ENCODE data around the gene TSC2. TPM values are rescaled to one million over a fixed set of nuclear protein-coding genes. Genes with fewer than 3 reads are reported as not detected.

The TSC2 gene
- total RNA-seq, 1 experiment from 2014 or later: 166 TPM

DNA sequence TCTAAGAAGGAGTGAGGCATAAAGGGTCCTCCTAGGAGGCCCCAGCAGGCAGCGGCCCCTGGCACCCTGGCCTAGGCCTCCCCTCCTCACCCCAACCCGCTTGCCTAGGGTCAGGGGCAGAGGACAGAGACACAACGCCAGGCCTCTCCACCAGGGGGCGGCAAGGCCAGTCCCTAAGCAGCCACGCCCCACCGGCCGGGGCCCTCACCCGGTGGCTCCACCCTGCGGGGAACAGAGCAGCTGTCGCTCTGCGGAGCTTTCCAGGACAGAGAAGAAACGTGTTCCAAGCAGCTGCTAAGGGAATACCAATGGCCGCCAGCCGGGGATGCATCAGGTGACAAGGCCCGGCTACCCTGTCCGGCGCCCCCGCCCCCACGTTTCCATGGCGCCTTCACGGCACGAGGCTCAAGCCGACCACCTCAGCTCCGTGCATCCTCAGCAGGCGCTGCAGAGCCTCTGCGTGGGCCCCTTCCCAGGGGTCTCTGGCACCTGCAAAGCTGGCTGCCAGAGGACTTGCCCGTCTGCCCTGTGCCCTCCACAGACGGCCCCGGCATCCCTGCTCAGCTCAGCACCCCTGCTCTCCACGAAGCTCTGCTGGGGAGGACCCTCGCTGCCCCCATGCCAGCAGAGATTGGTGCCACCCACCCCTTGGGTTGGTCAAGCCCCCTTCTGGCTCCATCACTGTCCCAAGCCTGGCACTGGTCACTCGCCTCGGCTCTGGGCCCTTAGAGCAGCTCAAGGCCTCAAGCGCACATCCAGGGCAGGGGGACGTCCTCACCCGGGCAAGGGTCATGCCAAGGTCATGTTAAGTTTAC is 43.8 kb upstream of the TSC2 start:
- Histone ChIP-seq H3F3A (ENCODE audit: insufficient read depth, low read depth) (peaks cover 14% of the 10 kb centered on the region; the same call in 1 of the 2 replicates), H3K27me3 (ENCODE audit: insufficient read depth, low read depth) (no peaks in the 10 kb centered on the region), H3K36me3 (ENCODE audit: low read depth) (0 out of 2 replicates have a peak, but pooled peaks cover 5% of the 10 kb centered on the region), H2AFZ (no peak overlapping the region), H3K4me3 (no peak overlapping the region), H3K4me1 (replicated peaks; ENCODE audit: insufficient read depth) (peaks cover 13% of the 10 kb centered on the region), H4K20me1 (ENCODE audit: insufficient read depth) (peaks cover 52% of the 10 kb centered on the region), H3K4me2 (no peak overlapping the region), H3K9me2 (ENCODE audit: insufficient read depth) (no peaks in the 10 kb centered on the region), H3K9me3 (ENCODE audit: insufficient read depth, low read depth) (no peaks in the 10 kb centered on the region), H3K27ac (no peak overlapping the region), H3K79me2 (ENCODE audit: low read depth) (peaks cover 57% of the 10 kb centered on the region)
- intact Hi-C loops (cut with micrococcal nuclease; ENCODE audit: unreplicated experiment): loop anchor here (10.0 kb wide), 1 partner anchor 251 kb away; the partner anchor contains the start of gene ECI1
- BruUV-seq (replicated peaks): no TSS peak
- CTCF ChIA-PET: interaction anchor here (0.6 to 1.4 kb wide), 3 partner anchors 103 to 151 kb away, joined by 3 to 9 read pairs (median 4); partner anchors contain the start of gene TRAF7
- POLR2A ChIA-PET (ENCODE audit: unreplicated experiment): interaction anchor here (0.6 kb wide), 2 partner anchors 136 to 151 kb away, joined by 4 to 12 read pairs; partner anchors contain the start of gene TRAF7
- TF ChIP-seq, protein P1, sequence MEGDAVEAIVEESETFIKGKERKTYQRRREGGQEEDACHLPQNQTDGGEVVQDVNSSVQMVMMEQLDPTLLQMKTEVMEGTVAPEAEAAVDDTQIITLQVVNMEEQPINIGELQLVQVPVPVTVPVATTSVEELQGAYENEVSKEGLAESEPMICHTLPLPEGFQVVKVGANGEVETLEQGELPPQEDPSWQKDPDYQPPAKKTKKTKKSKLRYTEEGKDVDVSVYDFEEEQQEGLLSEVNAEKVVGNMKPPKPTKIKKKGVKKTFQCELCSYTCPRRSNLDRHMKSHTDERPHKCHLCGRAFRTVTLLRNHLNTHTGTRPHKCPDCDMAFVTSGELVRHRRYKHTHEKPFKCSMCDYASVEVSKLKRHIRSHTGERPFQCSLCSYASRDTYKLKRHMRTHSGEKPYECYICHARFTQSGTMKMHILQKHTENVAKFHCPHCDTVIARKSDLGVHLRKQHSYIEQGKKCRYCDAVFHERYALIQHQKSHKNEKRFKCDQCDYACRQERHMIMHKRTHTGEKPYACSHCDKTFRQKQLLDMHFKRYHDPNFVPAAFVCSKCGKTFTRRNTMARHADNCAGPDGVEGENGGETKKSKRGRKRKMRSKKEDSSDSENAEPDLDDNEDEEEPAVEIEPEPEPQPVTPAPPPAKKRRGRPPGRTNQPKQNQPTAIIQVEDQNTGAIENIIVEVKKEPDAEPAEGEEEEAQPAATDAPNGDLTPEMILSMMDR (conservative IDR thresholded peaks at IDR 0.05): peak; percentile 85
- no peak for TF ChIP-seq EZH2 (IDR thresholded peaks at IDR 0.05; ENCODE audit: low read depth)
- peak; percentile 56 to 82 for DNase-seq

DNA sequence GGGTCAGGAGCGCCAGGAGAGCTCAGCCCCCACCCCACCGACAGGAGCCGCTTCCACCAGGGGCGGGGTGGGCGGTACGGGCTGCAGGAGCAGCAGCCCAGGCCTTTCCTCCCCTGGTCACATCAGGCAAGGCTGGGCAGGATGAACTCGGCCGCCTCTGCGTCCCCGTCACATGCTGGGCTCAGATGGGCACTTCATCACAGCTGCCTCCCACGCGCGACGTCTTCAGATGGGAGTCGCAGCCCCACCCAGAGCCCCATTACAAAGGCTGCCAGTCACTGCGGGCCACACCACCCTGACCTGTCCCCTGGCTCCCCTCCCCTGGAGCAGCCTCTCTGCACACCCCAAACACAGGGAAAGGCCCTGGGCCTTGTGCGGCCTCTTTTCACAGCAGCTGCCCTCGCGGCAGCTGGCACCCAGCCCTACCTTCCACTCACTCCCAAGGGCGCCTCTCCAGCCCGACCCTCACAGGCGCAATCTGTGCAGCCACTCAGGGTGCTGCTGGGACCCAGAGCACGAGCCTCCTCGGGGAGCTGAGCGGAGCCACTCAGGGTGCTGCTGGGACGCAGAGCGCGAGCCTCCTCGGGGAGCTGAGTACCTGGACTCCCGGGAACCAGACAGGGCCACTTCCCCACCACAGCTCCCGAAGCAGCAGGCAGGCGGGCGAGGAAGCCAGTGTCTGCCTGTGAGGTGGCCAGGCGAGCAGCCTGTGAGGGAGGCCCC is 42.8 kb upstream of the TSC2 start:
- Histone ChIP-seq H3K4me3 (no peak overlapping the region), H3K27ac (no peak overlapping the region), H3K4me2 (no peak overlapping the region), H3K36me3 (ENCODE audit: low read depth) (0 out of 2 replicates have a peak, but pooled peaks cover 5% of the 10 kb centered on the region), H4K20me1 (ENCODE audit: insufficient read depth) (peaks cover 51% of the 10 kb centered on the region), H3K79me2 (ENCODE audit: low read depth) (peaks cover 63% of the 10 kb centered on the region), H2AFZ (no peak overlapping the region), H3K9me3 (ENCODE audit: insufficient read depth, low read depth) (no peaks in the 10 kb centered on the region), H3K9me2 (ENCODE audit: insufficient read depth) (no peaks in the 10 kb centered on the region), H3F3A (ENCODE audit: insufficient read depth, low read depth) (peaks cover 14% of the 10 kb centered on the region; the same call in 1 of the 2 replicates), H3K27me3 (ENCODE audit: insufficient read depth, low read depth) (no peaks in the 10 kb centered on the region), H3K4me1 (replicated peaks; ENCODE audit: insufficient read depth) (peaks cover 13% of the 10 kb centered on the region)
- ChIA-PET POLR2A (ENCODE audit: unreplicated experiment) (no interaction called here), CTCF (interaction anchor here (0.5 to 1.4 kb wide), 3 partner anchors 136 to 245 kb away, joined by 3 to 11 read pairs (median 4); partner anchors contain the start of gene TRAF7)
- no peak for DNase-seq
- intact Hi-C loops (cut with micrococcal nuclease; ENCODE audit: unreplicated experiment): loop anchor here (10.0 kb wide), 1 partner anchor 250 kb away; the partner anchor contains the start of gene ECI1
- TF ChIP-seq, protein P1 (conservative IDR thresholded peaks at IDR 0.05): no peak
- TF ChIP-seq EZH2 (IDR thresholded peaks at IDR 0.05; ENCODE audit: low read depth): no peak
- BruUV-seq (replicated peaks): no TSS peak

DNA sequence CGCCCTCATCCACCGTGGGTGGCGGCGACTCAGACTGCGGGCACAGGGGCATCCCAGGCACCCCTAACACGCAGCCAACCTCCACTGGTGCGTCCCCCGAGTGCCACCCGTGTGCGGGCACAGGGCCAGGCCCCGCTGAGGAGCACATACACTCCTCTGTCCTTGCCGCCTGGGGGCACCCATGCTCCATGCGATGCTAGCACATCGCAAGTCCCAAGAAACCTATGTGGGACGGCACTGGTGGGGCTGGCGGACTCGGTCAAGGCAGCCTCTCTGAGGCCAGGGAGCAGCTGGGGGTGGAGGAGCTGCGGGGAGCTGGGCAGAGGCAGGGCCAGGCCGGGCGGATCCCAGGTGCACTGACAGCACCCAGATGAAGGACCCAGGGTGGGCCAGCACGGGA is 42.1 kb upstream of the TSC2 start:
- no peak for DNase-seq
- Histone ChIP-seq H3F3A (ENCODE audit: insufficient read depth, low read depth) (peaks cover 16% of the 10 kb centered on the region; the same call in 1 of the 2 replicates), H3K4me1 (replicated peaks; ENCODE audit: insufficient read depth) (peaks cover 16% of the 10 kb centered on the region), H3K36me3 (ENCODE audit: low read depth) (0 out of 2 replicates have a peak, but pooled peaks cover 5% of the 10 kb centered on the region), H3K27me3 (ENCODE audit: insufficient read depth, low read depth) (no peaks in the 10 kb centered on the region), H3K4me3 (no peak overlapping the region), H3K4me2 (no peak overlapping the region), H3K27ac (no peak overlapping the region), H2AFZ (no peak overlapping the region), H3K9me3 (ENCODE audit: insufficient read depth, low read depth) (no peaks in the 10 kb centered on the region), H4K20me1 (ENCODE audit: insufficient read depth) (peaks cover 49% of the 10 kb centered on the region), H3K9me2 (ENCODE audit: insufficient read depth) (no peaks in the 10 kb centered on the region), H3K79me2 (ENCODE audit: low read depth) (peaks cover 70% of the 10 kb centered on the region)
- CTCF ChIA-PET: interaction anchor here (0.5 kb wide), 1 partner anchor 244 kb away, joined by 11 read pairs; no protein-coding TSS in a partner anchor
- TF ChIP-seq, protein P1 (conservative IDR thresholded peaks at IDR 0.05): no peak
- no peak for TF ChIP-seq EZH2 (IDR thresholded peaks at IDR 0.05; ENCODE audit: low read depth)
- BruUV-seq (replicated peaks): no TSS peak
- intact Hi-C loops (cut with micrococcal nuclease; ENCODE audit: unreplicated experiment): loop anchor here (10.0 kb wide), 1 partner anchor 249 kb away; the partner anchor contains the start of gene ECI1
- POLR2A ChIA-PET (ENCODE audit: unreplicated experiment): no interaction called here
